ENCODE results near the gene MSH2.

The MSH2 gene

DNA sequence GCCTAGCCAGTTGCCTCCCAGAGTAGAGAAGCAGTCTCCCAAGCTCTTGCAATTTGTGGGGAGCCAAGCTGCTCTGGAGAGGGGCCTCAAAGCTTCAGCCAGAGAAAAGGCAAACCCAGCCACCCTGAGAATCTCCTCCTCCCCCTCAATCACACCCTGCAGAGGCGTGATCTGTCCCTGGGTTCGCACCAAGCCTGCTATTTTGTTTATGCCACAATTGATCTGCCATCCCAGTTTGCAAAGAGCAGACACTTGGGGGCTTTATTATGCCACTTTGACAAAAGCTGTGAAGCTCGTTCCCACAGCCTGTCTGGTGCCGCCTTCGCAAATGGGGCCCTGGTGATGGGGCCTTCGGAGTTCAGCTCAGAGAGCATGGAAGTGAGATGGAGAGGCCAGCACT, 125.5 kb downstream of the MSH2 start:
- in situ Hi-C loops (cut with HindIII; ENCODE audit: low sequenced_read_pairs), result no loop called here

DNA sequence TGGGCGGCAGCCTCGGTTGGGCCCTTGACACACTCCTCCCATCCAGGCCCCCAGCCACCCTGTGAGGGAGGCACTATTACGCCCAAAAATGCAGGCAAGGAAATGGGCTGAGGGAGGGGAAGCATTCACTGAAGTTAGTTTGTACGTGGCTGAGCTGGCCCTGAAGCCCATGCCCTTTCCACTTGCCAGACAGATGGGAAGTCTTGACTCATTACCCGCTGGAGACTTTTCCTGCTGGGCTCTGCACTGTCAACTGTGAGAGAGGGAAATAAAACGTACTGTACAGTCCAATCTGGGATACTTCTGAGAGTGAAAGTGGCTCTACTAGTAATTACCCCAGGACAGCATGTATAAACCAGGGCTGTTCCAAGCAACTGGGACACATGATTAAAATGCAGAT, 125.9 kb downstream of the MSH2 start:
- in situ Hi-C loops (cut with HindIII; ENCODE audit: low sequenced_read_pairs), result no loop called here

DNA sequence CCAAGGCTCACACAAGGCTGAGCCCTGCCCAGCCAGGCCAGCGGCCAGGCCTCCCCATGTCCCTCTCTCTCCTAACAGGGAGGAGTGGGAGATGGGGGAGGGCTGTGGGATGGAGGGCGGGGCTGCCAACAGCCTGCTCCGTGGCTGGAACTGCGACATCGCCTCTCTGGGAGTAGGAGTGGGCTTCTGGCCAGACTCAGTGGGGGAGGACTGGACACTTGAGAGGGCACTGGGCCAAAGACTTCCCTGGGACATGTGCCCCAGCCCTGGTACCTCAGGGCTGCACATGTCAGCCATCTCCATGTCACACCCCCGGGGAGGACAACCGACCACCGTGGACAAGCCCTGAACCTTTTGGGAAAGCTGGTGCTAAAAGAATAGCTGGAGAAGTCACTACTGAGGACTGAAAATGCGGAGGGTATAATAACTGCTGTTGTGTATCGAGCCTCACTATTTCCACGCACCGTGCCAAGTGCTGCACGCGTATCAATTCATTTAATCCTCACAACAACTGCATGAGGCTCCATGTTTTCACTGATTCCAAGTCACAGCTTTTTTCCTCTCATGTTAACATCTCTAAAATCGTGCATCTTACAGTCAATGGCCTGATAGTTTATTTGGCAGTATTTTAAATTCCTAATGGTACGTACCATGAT, 127.3 kb downstream of the MSH2 start:
- in situ Hi-C loops (cut with HindIII; ENCODE audit: low sequenced_read_pairs), result no loop called here

DNA sequence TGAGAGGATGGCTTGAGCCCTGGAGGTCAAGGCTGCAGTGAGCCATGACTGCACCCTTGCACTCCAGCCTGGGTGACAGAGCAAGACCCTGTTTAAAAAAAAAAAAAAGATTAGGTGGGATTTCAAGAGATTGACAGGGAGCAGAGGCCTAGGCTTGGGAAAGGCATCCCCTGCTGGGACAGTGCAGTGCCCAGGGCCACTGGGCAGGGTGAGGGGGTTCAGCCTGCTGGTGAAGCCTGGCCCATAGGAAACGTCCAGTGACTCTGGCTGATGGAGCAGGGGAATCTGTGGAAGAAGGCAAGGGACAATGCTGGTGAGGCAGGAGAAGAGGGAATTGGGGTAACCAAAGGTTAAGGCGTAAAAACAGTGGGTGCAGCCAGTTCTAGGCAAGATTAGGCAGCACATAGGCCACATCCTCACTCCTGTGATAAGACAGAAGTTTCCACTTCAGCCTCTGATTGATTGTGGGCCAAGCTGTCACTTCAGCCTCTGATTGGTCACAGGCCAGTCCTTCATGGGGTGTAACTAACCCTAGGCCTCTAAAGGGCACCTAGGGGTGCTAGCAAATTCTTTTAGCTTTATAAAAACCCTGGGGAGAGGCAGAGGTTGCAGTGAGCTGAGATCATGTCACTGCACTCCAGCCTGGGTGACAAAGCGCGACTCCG, 128.6 kb downstream of the MSH2 start:
- in situ Hi-C loops (cut with HindIII; ENCODE audit: low sequenced_read_pairs), result no loop called here
